HepG2 (cell line): ENCODE measurements around the gene MEX3A. TPM values are rescaled to one million over a fixed set of nuclear protein-coding genes. Genes with fewer than 3 reads are reported as not detected.

ENCODE experiments used
- ATF5 ChIP-seq: sonication (generic); formaldehyde crosslinking; IDR thresholded peaks from 2 replicates; pipeline ENCODE4 v1.4.0; 2020; ENCODE audit warnings: mild to moderate bottlenecking, low read depth, missing genetic modification reagents
- ETV6 ChIP-seq: sonication (generic); formaldehyde crosslinking; conservative IDR thresholded peaks from 2 replicates; pipeline ENCODE4 v1.4.0; 2020; ENCODE audit warnings: missing genetic modification reagents
- ISX ChIP-seq: sonication (generic); formaldehyde crosslinking; conservative IDR thresholded peaks from 2 replicates; pipeline ENCODE4 v1.5.0; 2020; ENCODE audit warnings: missing genetic modification reagents
- KMT2A ChIP-seq: sonication (generic); formaldehyde crosslinking; IDR thresholded peaks from 2 replicates; pipeline ENCODE4 v1.4.0; 2020; ENCODE audit warnings: missing genetic modification reagents
- MAFK ChIP-seq, 2 experiments: IDR thresholded peaks in 1 of 2; conservative IDR thresholded peaks in 1 of 2; 2 replicates each; pipeline ENCODE4 v1.6.1; 2011; ENCODE audit warnings: improper control_type of control experiment in 2 of 2, low read length in 2 of 2
- MAZ ChIP-seq, 2 experiments: sonication (generic) in 1 of 2; formaldehyde crosslinking in 1 of 2; IDR thresholded peaks; 2 replicates each; pipeline versions ENCODE4 v1.5.0 to v1.6.1; 2012 to 2020; ENCODE audit warnings: low read depth in 2 of 2, mild to moderate bottlenecking in 2 of 2, borderline replicate concordance in 1 of 2, improper control_type of control experiment in 1 of 2, low read length in 1 of 2, missing genetic modification reagents in 1 of 2, moderate library complexity in 1 of 2
- NFKBIZ ChIP-seq: IDR thresholded peaks from 2 replicates; pipeline ENCODE4 v1.6.1; 2018; ENCODE audit warnings: missing genetic modification reagents, missing compliant biosample characterization
- PLSCR1 ChIP-seq: sonication (generic); formaldehyde crosslinking; IDR thresholded peaks from 2 replicates; pipeline ENCODE4 v1.5.0; 2020; ENCODE audit warnings: missing genetic modification reagents, mild to moderate bottlenecking, borderline replicate concordance
- PRDM10 ChIP-seq: sonication (generic); formaldehyde crosslinking; IDR thresholded peaks from 2 replicates; pipeline ENCODE4 v1.4.0; 2020; ENCODE audit warnings: low read depth, missing genetic modification reagents
- RBFOX2 ChIP-seq: fragments of 200-400 bp; formaldehyde crosslinking; IDR thresholded peaks from 2 replicates; pipeline ENCODE4 v1.6.1; 2017; ENCODE audit warnings: low read depth, mild to moderate bottlenecking, low read length
- SNAI1 ChIP-seq: sonication (generic); formaldehyde crosslinking; IDR thresholded peaks from 2 replicates; pipeline ENCODE4 v1.5.0; 2020; ENCODE audit warnings: mild to moderate bottlenecking, missing genetic modification reagents, borderline replicate concordance
- TEAD3 ChIP-seq: optimal IDR thresholded peaks from 2 replicates; pipeline ENCODE3; 2016; ENCODE audit warnings: borderline replicate concordance
- ZBTB42 ChIP-seq: sonication (generic); formaldehyde crosslinking; IDR thresholded peaks from 2 replicates; pipeline ENCODE4 v1.5.0; 2020; ENCODE audit warnings: mild to moderate bottlenecking, missing genetic modification reagents
- ZBTB43 ChIP-seq: sonication (generic); formaldehyde crosslinking; conservative IDR thresholded peaks from 2 replicates; pipeline ENCODE4 v1.4.0; 2020; ENCODE audit warnings: missing genetic modification reagents
- ZBTB8A ChIP-seq: sonication (generic); formaldehyde crosslinking; IDR thresholded peaks from 2 replicates; pipeline ENCODE4 v1.4.0; 2020; ENCODE audit warnings: mild to moderate bottlenecking, low read depth, missing genetic modification reagents, borderline replicate concordance
- ZNF138 ChIP-seq: sonication (generic); formaldehyde crosslinking; IDR thresholded peaks from 2 replicates; pipeline ENCODE4 v1.5.0; 2020; ENCODE audit warnings: mild to moderate bottlenecking, low read depth, missing genetic modification reagents
- ZNF17 ChIP-seq: sonication (generic); formaldehyde crosslinking; IDR thresholded peaks from 2 replicates; pipeline ENCODE4 v1.5.0; 2020; ENCODE audit warnings: mild to moderate bottlenecking, missing genetic modification reagents
- ZNF350 ChIP-seq: sonication (generic); formaldehyde crosslinking; IDR thresholded peaks from 2 replicates; pipeline ENCODE4 v1.4.0; 2020; ENCODE audit warnings: mild to moderate bottlenecking, low read depth, missing genetic modification reagents, borderline replicate concordance
- ZNF775 ChIP-seq: sonication (generic); formaldehyde crosslinking; IDR thresholded peaks from 2 replicates; pipeline ENCODE4 v1.4.0; 2020; ENCODE audit warnings: missing genetic modification reagents, mild to moderate bottlenecking, moderate library complexity, borderline replicate concordance
- ZNF883 ChIP-seq: sonication (generic); formaldehyde crosslinking; IDR thresholded peaks from 2 replicates; pipeline ENCODE4 v1.5.1; 2020; ENCODE audit warnings: mild to moderate bottlenecking, missing genetic modification reagents; ENCODE audit errors: not compliant biosample characterization
- ZSCAN25 ChIP-seq: sonication (generic); formaldehyde crosslinking; IDR thresholded peaks from 2 replicates; pipeline ENCODE4 v1.8.0; 2022; ENCODE audit warnings: mild to moderate bottlenecking, missing genetic modification reagents
- ZSCAN9 ChIP-seq: IDR thresholded peaks from 2 replicates; pipeline ENCODE4 v1.6.1; 2016; ENCODE audit warnings: borderline replicate concordance
- polyA plus RNA-seq, 8 experiments: library from polyadenylated mRNA; depleted of rRNA in 3 of 8; stranded (reverse) in 7 of 8; unstranded in 1 of 8; fragments of >200 nt; fragmentation: Illumina TruSeq in 4 of 8; extraction: Trizol in 4 of 8; gene quantifications; 2 replicates each; pipeline versions ENCODE4 v1.2.1 to v1.2.3, GENCODE V29; 2011 to 2016; ENCODE audit warnings: low read depth in 4 of 8, missing spikeins in 1 of 8, mixed read lengths in 1 of 8; ENCODE audit not compliant: insufficient read depth in 1 of 8
- total RNA-seq, 5 experiments: library from RNA; depleted of rRNA; stranded (reverse); fragments of >200 nt; fragmentation: Illumina TruSeq; extraction: Trizol; gene quantifications; 2 replicates each; pipeline ENCODE4 v1.2.3, GENCODE V29; 2016; ENCODE audit warnings: low read depth in 1 of 5

The MEX3A gene
- total and polyA plus RNA-seq, 2 of the 13 experiments (the other 11 are each of a cell fraction or from before 2014, with no cell fraction given), result 7.6 to 9.1 TPM

GRCh38 chr1:156129687-156130577 is 47.7 kb upstream of the MEX3A start (continued):
- TF ChIP-seq PLSCR1, result no peak; the same call in 1 of the 2 replicates
- TF ChIP-seq TEAD3 (CRISPR knock-in tag), result peak; percentile 99
- TF ChIP-seq ZNF17, result no peak
- no peak for TF ChIP-seq ZBTB43
- TF ChIP-seq RBFOX2, result peak; percentile 55; the same call in 1 of the 2 replicates
- TF ChIP-seq SNAI1 (CRISPR knock-in tag), result no peak
- TF ChIP-seq ZSCAN9 (CRISPR knock-in tag), result no peak; the same call in 1 of the 2 replicates
- peak; percentile 88 for TF ChIP-seq ZSCAN25 (CRISPR knock-in tag)
- TF ChIP-seq NFKBIZ, result 0 out of 2 replicates have a peak, but pooled peaks have one; percentile 82
- no peak for TF ChIP-seq ZBTB8A (CRISPR knock-in tag)
- TF ChIP-seq ZNF350 (CRISPR knock-in tag), result no peak; the same call in 1 of the 2 replicates
- TF ChIP-seq MAZ (IDR thresholded peaks at IDR 0.05; ENCODE audit: borderline replicate concordance, low read depth, low read length), result peak; percentile 84
- peak; percentile 82 for TF ChIP-seq MAZ (CRISPR knock-in tag; IDR thresholded peaks at IDR 0.05; ENCODE audit: low read depth)
- no peak for TF ChIP-seq ZNF883 (CRISPR knock-in tag)
- no peak for TF ChIP-seq ZNF775 (CRISPR knock-in tag)
- TF ChIP-seq ISX (CRISPR knock-in tag), result no peak
- no peak; the same call in 1 of the 2 replicates for TF ChIP-seq PRDM10
- 0 out of 2 replicates have a peak, but pooled peaks have one; percentile 67 for TF ChIP-seq ETV6 (CRISPR knock-in tag)
- no peak for TF ChIP-seq ZBTB42
- peak; percentile 60; the same call in 1 of the 2 replicates for TF ChIP-seq KMT2A (CRISPR knock-in tag)
- no peak for TF ChIP-seq ATF5 (CRISPR knock-in tag)
- no peak for TF ChIP-seq ZNF138 (CRISPR knock-in tag)
- no peak for TF ChIP-seq MAFK (conservative IDR thresholded peaks at IDR 0.05 in 1 of 2, IDR thresholded peaks at IDR 0.05 in 1 of 2; ENCODE audit: low read length in 2 of 2)
